SK-N-SH (cell line): Measurements from ENCODE around the gene ST7L. TPM values are rescaled to one million over a fixed set of nuclear protein-coding genes. Genes with fewer than 3 reads are reported as not detected.

Source experiments
- CTCF ChIA-PET: fragments of 300-600, 350-600 bp; formaldehyde crosslinking; extraction: SDS; loops from one replicate; lab custom pipeline; 2021; lab: Yijun Ruan, JAX
- POLR2A ChIA-PET: fragments of 350-600 bp; sonication (Branson Sonifier 250); formaldehyde crosslinking; extraction: SDS; loops from one replicate; lab custom pipeline; 2020; ENCODE audit warnings: antibody characterized with exemption, inconsistent platforms; lab: Yijun Ruan, JAX
- DNase-seq: peaks from one replicate; pipeline ENCODE4 v3.0.0; 2012
- H2AFZ ChIP-seq: fragments of 200-600 bp; sonication (generic); 2 replicates; pipeline ENCODE4 v1.8.1; 2016; ENCODE audit warnings: antibody characterized with exemption, mild to moderate bottlenecking, low read depth
- H3F3A ChIP-seq: fragments of 200-600 bp; sonication (generic); replicated peaks from 2 replicates; pipeline ENCODE3; 2016; ENCODE audit warnings: antibody characterized with exemption, mild to moderate bottlenecking; ENCODE audit not compliant: insufficient read depth
- H3K27ac ChIP-seq, 2 experiments: fragments of 200-500 bp in 1 of 2; fragments of 200-600 bp in 1 of 2; sonication (Bioruptor generic) in 1 of 2; sonication (generic), shearing (Covaris generic) in 1 of 2; 2 replicates each; pipeline versions ENCODE4 v1.5.1 to v1.6.1; 2014 to 2016; ENCODE audit warnings: low read depth in 2 of 2, inconsistent platforms in 1 of 2, low read length in 1 of 2, mild to moderate bottlenecking in 1 of 2, mixed read lengths in 1 of 2
- H3K27me3 ChIP-seq: fragments of 200-600 bp; sonication (generic), shearing (Covaris generic); 2 replicates; pipeline ENCODE4 v1.6.1; 2016; ENCODE audit warnings: mixed run types; ENCODE audit not compliant: insufficient read depth
- H3K36me3 ChIP-seq, 2 experiments: fragments of 200-500 bp in 1 of 2; fragments of 200-600 bp in 1 of 2; sonication (Bioruptor generic) in 1 of 2; sonication (generic) in 1 of 2; replicated peaks in 1 of 2; 2 replicates each; pipeline versions ENCODE3 to v1.5.1; 2014 to 2016; ENCODE audit warnings: low read length in 1 of 2, mild to moderate bottlenecking in 1 of 2; ENCODE audit not compliant: insufficient read depth in 2 of 2, control insufficient read depth in 1 of 2
- H3K4me1 ChIP-seq, 2 experiments: fragments of 200-500 bp in 1 of 2; fragments of 200-600 bp in 1 of 2; sonication (Bioruptor generic) in 1 of 2; sonication (generic), shearing (Covaris generic) in 1 of 2; 2 replicates each; pipeline versions ENCODE4 v1.5.1 to v1.6.1; 2014 to 2016; ENCODE audit warnings: low read depth in 1 of 2, low read length in 1 of 2, mixed run types in 1 of 2; ENCODE audit not compliant: insufficient read depth in 2 of 2, control insufficient read depth in 1 of 2
- H3K4me2 ChIP-seq: fragments of 200-600 bp; sonication (generic), shearing (Covaris generic); 2 replicates; pipeline ENCODE4 v1.6.1; 2017; ENCODE audit warnings: mixed run types
- H3K4me3 ChIP-seq, 2 experiments: fragments of 200-500 bp in 1 of 2; fragments of 200-600 bp in 1 of 2; sonication (Bioruptor generic) in 1 of 2; sonication (generic), shearing (Covaris generic) in 1 of 2; 2 replicates each; pipeline versions ENCODE4 v1.5.1 to v1.8.1; 2014 to 2016; ENCODE audit warnings: low read depth in 2 of 2, inconsistent platforms in 1 of 2, low read length in 1 of 2, mild to moderate bottlenecking in 1 of 2, mixed read lengths in 1 of 2, moderate library complexity in 1 of 2
- H3K79me2 ChIP-seq: fragments of 200-600 bp; sonication (generic); 2 replicates; pipeline ENCODE4 v1.8.1; 2017; ENCODE audit warnings: mild to moderate bottlenecking; ENCODE audit not compliant: insufficient read depth
- H3K9ac ChIP-seq: fragments of 200-600 bp; sonication (generic); 2 replicates; pipeline ENCODE4 v1.6.1; 2017; ENCODE audit warnings: mixed run types
- H3K9me2 ChIP-seq: fragments of 200-600 bp; sonication (generic); 2 replicates; pipeline ENCODE4 v1.6.1; 2017; ENCODE audit warnings: mixed run types
- H3K9me3 ChIP-seq: fragments of 200-600 bp; sonication (generic); 2 replicates; pipeline ENCODE4 v1.6.1; 2017; ENCODE audit warnings: mixed run types, mild to moderate bottlenecking, moderate library complexity
- H4K20me1 ChIP-seq: fragments of 200-600 bp; sonication (generic); 2 replicates; pipeline ENCODE4 v1.6.1; 2017; ENCODE audit warnings: mild to moderate bottlenecking, mixed run types; ENCODE audit not compliant: insufficient read depth
- CHD2 ChIP-seq: fragments of 150-350 bp; IDR thresholded peaks from 2 replicates; pipeline ENCODE4 v1.6.1; 2018; ENCODE audit warnings: low read length; ENCODE audit not compliant: partially characterized antibody
- ELF1 ChIP-seq: IDR thresholded peaks from 2 replicates; pipeline ENCODE4 v1.4.0; 2012
- EP300 ChIP-seq, 2 experiments: IDR thresholded peaks; 2 replicates each; pipeline versions ENCODE4 v1.4.0 to v1.6.1; 2012; ENCODE audit warnings: borderline replicate concordance in 1 of 2, low read depth in 1 of 2, low read length in 1 of 2
- FOSL2 ChIP-seq: IDR thresholded peaks from 2 replicates; pipeline ENCODE4 v1.4.0; 2012; ENCODE audit warnings: low read depth, mild to moderate bottlenecking, moderate library complexity, borderline replicate concordance
- FOXJ3 ChIP-seq: sonication (generic); formaldehyde crosslinking; IDR thresholded peaks from 2 replicates; pipeline ENCODE4 v1.5.1; 2020; ENCODE audit warnings: mild to moderate bottlenecking, missing genetic modification reagents
- FOXM1 ChIP-seq: IDR thresholded peaks from 2 replicates; pipeline ENCODE4 v1.4.0; 2012; ENCODE audit warnings: low read depth, mild to moderate bottlenecking
- GABPA ChIP-seq: IDR thresholded peaks from 2 replicates; pipeline ENCODE4 v1.4.0; 2012; ENCODE audit warnings: low read depth, mild to moderate bottlenecking
- GATA2 ChIP-seq: sonication (generic); formaldehyde crosslinking; IDR thresholded peaks from 2 replicates; pipeline ENCODE4 v1.5.0; 2020; ENCODE audit warnings: mild to moderate bottlenecking, missing genetic modification reagents
- JUND ChIP-seq: IDR thresholded peaks from 2 replicates; pipeline ENCODE4 v1.4.0; 2012
- MEF2A ChIP-seq: IDR thresholded peaks from 2 replicates; pipeline ENCODE4 v1.4.0; 2012; ENCODE audit warnings: low read depth, borderline replicate concordance
- MXI1 ChIP-seq: IDR thresholded peaks from 2 replicates; pipeline ENCODE4 v1.6.1; 2012; ENCODE audit warnings: mild to moderate bottlenecking, low read depth, low read length, improper control_type of control experiment
- NFIC ChIP-seq: IDR thresholded peaks from 2 replicates; pipeline ENCODE4 v1.4.0; 2012; ENCODE audit warnings: borderline replicate concordance
- NRF1 ChIP-seq: IDR thresholded peaks from 2 replicates; pipeline ENCODE4 v1.6.1; 2012; ENCODE audit warnings: low read depth, mild to moderate bottlenecking, low read length
- POLR2AphosphoS5 ChIP-seq: IDR thresholded peaks from 2 replicates; pipeline ENCODE4 v1.6.1; 2012; ENCODE audit warnings: low read depth, low read length
- RAD21 ChIP-seq: IDR thresholded peaks from 2 replicates; pipeline ENCODE4 v1.6.1; 2012; ENCODE audit warnings: mild to moderate bottlenecking, low read length
- RCOR1 ChIP-seq: fragments of 150-350 bp; IDR thresholded peaks from 2 replicates; pipeline ENCODE4 v1.6.1; 2017; ENCODE audit warnings: antibody characterized with exemption, low read length
- RFX5 ChIP-seq: IDR thresholded peaks from 2 replicates; pipeline ENCODE4 v1.6.1; 2012; ENCODE audit warnings: mild to moderate bottlenecking, improper control_type of control experiment, low read length
- SMC3 ChIP-seq: IDR thresholded peaks from 2 replicates; pipeline ENCODE4 v1.6.1; 2012; ENCODE audit warnings: low read depth, low read length, improper control_type of control experiment
- TCF12 ChIP-seq: IDR thresholded peaks from 2 replicates; pipeline ENCODE4 v1.4.0; 2012
- WGBS: methylation state at CpG from one replicate; pipeline ENCODE4 v1.1.6; 2017; ENCODE audit warnings: low lambda C conversion rate; 5-methylcytosine and 5-hydroxymethylcytosine counted together
- polyA plus RNA-seq, 3 experiments: library from polyadenylated mRNA; depleted of rRNA; stranded (reverse); fragments of >200 nt; gene quantifications; 2 replicates each; pipeline ENCODE4 v1.2.3, GENCODE V29; 2012
- TF ChIP-seq, protein P1 (sequence below): IDR thresholded peaks from 2 replicates; pipeline ENCODE4 v1.4.0; 2012; ENCODE audit warnings: low read depth, borderline replicate concordance
- TF ChIP-seq, protein P2 (sequence below): IDR thresholded peaks from 2 replicates; pipeline ENCODE4 v1.6.1; 2012; ENCODE audit warnings: mild to moderate bottlenecking, low read depth, low read length, moderate library complexity
- TF ChIP-seq, protein P3 (sequence below): fragments of 150-350 bp; IDR thresholded peaks from 2 replicates; pipeline ENCODE4 v1.6.1; 2017; ENCODE audit warnings: antibody characterized with exemption, low read length, low read depth, borderline replicate concordance
- TF ChIP-seq, protein P4 (sequence below): fragments of 150-350 bp; IDR thresholded peaks from 2 replicates; pipeline ENCODE4 v1.6.1; 2016; ENCODE audit warnings: mild to moderate bottlenecking, low read depth, low read length

Gene ST7L
- polyA plus RNA-seq, 1 of the 3 experiments (the other 2 are of a cell fraction), result 17.9 TPM

DNA sequence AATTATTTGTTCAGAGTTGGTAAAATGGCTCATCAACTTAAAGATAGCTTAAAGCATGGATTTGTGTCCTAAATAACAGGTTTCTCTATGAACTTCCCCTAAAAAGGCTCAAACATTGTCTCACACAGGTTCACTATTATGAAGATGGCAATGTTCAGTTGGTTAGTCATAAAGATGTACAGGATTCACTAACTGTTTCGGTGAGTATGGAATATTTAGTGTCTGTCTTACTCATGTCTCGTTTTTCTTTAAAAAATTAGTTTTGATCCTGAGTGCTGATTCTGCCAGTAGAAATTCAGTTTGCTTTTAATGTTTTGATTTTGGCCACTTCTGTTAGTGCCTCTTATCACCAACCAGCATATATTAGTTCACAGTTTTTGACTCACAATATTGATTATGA, 48.0 kb upstream of the ST7L start:
- H3K9ac ChIP-seq, result no peak overlapping the region
- no peaks in the 10 kb centered on the region for H3K4me1 ChIP-seq
- H3K9me2 ChIP-seq, result no peaks in the 10 kb centered on the region
- POLR2A ChIA-PET, result no interaction called here
- peaks cover 5% of the 10 kb centered on the region for H3F3A ChIP-seq
- 95% methylated on average over 2 of the region's 2 CpGs for WGBS
- H3K36me3 ChIP-seq, result peaks cover 55 to 85% of the 10 kb centered on the region in 2 experiments
- H3K27me3 ChIP-seq, result no peaks in the 10 kb centered on the region
- no peak overlapping the region for H3K4me3 ChIP-seq
- TF ChIP-seq TCF12 (no peak), MEF2A (no peak), GABPA (no peak), RCOR1 (no peak), NFIC (no peak), RFX5 (no peak), FOSL2 (no peak), GATA2 (CRISPR knock-in tag) (no peak), MXI1 (no peak), POLR2AphosphoS5 (no peak), FOXJ3 (CRISPR knock-in tag) (no peak), JUND (no peak), EP300 (IDR thresholded peaks at IDR 0.05; ENCODE audit: borderline replicate concordance in 1 of 2, low read depth in 1 of 2, low read length in 1 of 2) (no peak)
- TF ChIP-seq, protein P1, sequence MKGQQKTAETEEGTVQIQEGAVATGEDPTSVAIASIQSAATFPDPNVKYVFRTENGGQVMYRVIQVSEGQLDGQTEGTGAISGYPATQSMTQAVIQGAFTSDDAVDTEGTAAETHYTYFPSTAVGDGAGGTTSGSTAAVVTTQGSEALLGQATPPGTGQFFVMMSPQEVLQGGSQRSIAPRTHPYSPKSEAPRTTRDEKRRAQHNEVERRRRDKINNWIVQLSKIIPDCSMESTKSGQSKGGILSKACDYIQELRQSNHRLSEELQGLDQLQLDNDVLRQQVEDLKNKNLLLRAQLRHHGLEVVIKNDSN, result no peak
- TF ChIP-seq, protein P2, sequence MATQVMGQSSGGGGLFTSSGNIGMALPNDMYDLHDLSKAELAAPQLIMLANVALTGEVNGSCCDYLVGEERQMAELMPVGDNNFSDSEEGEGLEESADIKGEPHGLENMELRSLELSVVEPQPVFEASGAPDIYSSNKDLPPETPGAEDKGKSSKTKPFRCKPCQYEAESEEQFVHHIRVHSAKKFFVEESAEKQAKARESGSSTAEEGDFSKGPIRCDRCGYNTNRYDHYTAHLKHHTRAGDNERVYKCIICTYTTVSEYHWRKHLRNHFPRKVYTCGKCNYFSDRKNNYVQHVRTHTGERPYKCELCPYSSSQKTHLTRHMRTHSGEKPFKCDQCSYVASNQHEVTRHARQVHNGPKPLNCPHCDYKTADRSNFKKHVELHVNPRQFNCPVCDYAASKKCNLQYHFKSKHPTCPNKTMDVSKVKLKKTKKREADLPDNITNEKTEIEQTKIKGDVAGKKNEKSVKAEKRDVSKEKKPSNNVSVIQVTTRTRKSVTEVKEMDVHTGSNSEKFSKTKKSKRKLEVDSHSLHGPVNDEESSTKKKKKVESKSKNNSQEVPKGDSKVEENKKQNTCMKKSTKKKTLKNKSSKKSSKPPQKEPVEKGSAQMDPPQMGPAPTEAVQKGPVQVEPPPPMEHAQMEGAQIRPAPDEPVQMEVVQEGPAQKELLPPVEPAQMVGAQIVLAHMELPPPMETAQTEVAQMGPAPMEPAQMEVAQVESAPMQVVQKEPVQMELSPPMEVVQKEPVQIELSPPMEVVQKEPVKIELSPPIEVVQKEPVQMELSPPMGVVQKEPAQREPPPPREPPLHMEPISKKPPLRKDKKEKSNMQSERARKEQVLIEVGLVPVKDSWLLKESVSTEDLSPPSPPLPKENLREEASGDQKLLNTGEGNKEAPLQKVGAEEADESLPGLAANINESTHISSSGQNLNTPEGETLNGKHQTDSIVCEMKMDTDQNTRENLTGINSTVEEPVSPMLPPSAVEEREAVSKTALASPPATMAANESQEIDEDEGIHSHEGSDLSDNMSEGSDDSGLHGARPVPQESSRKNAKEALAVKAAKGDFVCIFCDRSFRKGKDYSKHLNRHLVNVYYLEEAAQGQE, result no peak
- no peak overlapping the region for H3K4me2 ChIP-seq
- no peak overlapping the region for H2AFZ ChIP-seq
- no peaks in the 10 kb centered on the region for H3K9me3 ChIP-seq
- no peak for DNase-seq
- no peak overlapping the region for H3K27ac ChIP-seq
- H3K79me2 ChIP-seq, result 0 out of 2 replicates have a peak, but pooled peaks cover under 1% of the 10 kb centered on the region
- no peaks in the 10 kb centered on the region for H4K20me1 ChIP-seq
- CTCF ChIA-PET, result no interaction called here

DNA sequence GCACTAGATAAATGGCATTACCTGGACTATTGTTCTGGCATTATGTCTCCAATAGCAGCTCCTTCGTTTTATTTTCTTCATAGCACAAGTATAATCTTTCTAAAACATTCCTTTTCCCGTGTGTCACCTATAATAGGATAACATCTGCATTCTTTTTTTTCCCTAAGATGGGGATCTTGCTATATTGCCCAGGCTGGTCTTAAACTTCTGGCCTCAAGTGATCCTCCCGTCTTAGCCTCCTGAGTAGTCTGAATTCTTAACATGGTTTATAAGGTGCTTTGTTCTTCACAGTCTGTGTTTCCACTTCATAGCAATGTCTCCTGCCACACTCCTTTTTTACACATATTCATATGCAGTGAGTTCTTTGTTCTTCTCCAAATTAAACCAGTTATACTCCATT, 46.9 kb upstream of the ST7L start:
- no peak for DNase-seq
- 84% methylated on average over 3 of the region's 3 CpGs for WGBS
- CTCF ChIA-PET, result no interaction called here
- TF ChIP-seq ELF1, result no peak
- no peak for TF ChIP-seq GATA2 (CRISPR knock-in tag)
- TF ChIP-seq, protein P3, sequence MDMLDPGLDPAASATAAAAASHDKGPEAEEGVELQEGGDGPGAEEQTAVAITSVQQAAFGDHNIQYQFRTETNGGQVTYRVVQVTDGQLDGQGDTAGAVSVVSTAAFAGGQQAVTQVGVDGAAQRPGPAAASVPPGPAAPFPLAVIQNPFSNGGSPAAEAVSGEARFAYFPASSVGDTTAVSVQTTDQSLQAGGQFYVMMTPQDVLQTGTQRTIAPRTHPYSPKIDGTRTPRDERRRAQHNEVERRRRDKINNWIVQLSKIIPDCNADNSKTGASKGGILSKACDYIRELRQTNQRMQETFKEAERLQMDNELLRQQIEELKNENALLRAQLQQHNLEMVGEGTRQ, result no peak
- TF ChIP-seq NFIC, result no peak
- no peak for TF ChIP-seq SMC3
- no peak for TF ChIP-seq FOXM1
- TF ChIP-seq CHD2, result no peak
- TF ChIP-seq RCOR1, result no peak
- TF ChIP-seq, protein P4, sequence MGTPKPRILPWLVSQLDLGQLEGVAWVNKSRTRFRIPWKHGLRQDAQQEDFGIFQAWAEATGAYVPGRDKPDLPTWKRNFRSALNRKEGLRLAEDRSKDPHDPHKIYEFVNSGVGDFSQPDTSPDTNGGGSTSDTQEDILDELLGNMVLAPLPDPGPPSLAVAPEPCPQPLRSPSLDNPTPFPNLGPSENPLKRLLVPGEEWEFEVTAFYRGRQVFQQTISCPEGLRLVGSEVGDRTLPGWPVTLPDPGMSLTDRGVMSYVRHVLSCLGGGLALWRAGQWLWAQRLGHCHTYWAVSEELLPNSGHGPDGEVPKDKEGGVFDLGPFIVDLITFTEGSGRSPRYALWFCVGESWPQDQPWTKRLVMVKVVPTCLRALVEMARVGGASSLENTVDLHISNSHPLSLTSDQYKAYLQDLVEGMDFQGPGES, result no peak
- TF ChIP-seq RAD21, result no peak
- TF ChIP-seq GABPA, result no peak
- no peak for TF ChIP-seq NRF1

More for the DNA sequence above, 46.9 kb upstream of the ST7L start:
- no peak overlapping the region for H3K9ac ChIP-seq
- H3K27me3 ChIP-seq, result no peaks in the 10 kb centered on the region
- H3K9me2 ChIP-seq, result no peaks in the 10 kb centered on the region
- H3K36me3 ChIP-seq, result peaks cover 54 to 85% of the 10 kb centered on the region in 2 experiments
- H3K4me2 ChIP-seq, result no peak overlapping the region
- 0 out of 2 replicates have a peak, but pooled peaks cover 5% of the 10 kb centered on the region for H3K79me2 ChIP-seq
- H3K9me3 ChIP-seq, result no peaks in the 10 kb centered on the region
- H3F3A ChIP-seq, result peaks cover 2% of the 10 kb centered on the region
- H2AFZ ChIP-seq, result no peak overlapping the region
- H4K20me1 ChIP-seq, result no peaks in the 10 kb centered on the region
- POLR2A ChIA-PET, result no interaction called here
- no peaks in the 10 kb centered on the region for H3K4me1 ChIP-seq
- H3K27ac ChIP-seq, result no peak overlapping the region
- no peak overlapping the region for H3K4me3 ChIP-seq
